Fibroblast of mammary gland (primary cell): ENCODE data around the gene USP22.

Experiments used
- DNase-seq: peaks from one replicate; pipeline ENCODE4 v3.0.0-alpha.2; 2010; ENCODE audit warnings: low read depth
- H3K4me3 ChIP-seq: 2 replicates; pipeline ENCODE4 v1.5.1; 2011; ENCODE audit warnings: low read depth, mild to moderate bottlenecking, low read length, moderate library complexity; ENCODE audit not compliant: control insufficient read depth
- TF ChIP-seq, protein P1 (sequence below): conservative IDR thresholded peaks from 2 replicates; pipeline ENCODE4 v1.5.1; 2011; ENCODE audit warnings: low read depth, low read length, inconsistent platforms; ENCODE audit not compliant: control insufficient read depth, insufficient read depth

The USP22 gene

DNA sequence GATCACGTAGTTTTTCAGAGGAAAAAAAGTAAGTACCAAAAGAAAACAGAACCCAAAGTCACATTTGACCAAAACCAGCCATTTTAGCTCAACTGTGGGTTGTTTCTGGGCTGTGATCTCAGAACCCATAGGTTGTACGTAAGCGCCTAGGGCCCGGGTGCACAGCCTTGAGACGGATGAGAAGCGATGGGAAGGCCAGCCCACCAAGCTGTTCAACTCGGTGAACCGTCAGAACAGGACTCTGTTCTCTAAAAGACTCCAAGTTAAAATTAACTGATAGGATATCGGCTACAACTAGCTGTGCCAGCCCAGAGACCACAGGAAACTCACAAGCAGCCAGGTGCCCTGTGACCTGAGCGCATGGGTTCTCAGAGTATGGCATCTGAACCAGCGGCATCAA lies 28.3 kb downstream of the USP22 start:
- TF ChIP-seq, protein P1, sequence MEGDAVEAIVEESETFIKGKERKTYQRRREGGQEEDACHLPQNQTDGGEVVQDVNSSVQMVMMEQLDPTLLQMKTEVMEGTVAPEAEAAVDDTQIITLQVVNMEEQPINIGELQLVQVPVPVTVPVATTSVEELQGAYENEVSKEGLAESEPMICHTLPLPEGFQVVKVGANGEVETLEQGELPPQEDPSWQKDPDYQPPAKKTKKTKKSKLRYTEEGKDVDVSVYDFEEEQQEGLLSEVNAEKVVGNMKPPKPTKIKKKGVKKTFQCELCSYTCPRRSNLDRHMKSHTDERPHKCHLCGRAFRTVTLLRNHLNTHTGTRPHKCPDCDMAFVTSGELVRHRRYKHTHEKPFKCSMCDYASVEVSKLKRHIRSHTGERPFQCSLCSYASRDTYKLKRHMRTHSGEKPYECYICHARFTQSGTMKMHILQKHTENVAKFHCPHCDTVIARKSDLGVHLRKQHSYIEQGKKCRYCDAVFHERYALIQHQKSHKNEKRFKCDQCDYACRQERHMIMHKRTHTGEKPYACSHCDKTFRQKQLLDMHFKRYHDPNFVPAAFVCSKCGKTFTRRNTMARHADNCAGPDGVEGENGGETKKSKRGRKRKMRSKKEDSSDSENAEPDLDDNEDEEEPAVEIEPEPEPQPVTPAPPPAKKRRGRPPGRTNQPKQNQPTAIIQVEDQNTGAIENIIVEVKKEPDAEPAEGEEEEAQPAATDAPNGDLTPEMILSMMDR: no peak
- no peak for DNase-seq
- no peak overlapping the region for H3K4me3 ChIP-seq

DNA sequence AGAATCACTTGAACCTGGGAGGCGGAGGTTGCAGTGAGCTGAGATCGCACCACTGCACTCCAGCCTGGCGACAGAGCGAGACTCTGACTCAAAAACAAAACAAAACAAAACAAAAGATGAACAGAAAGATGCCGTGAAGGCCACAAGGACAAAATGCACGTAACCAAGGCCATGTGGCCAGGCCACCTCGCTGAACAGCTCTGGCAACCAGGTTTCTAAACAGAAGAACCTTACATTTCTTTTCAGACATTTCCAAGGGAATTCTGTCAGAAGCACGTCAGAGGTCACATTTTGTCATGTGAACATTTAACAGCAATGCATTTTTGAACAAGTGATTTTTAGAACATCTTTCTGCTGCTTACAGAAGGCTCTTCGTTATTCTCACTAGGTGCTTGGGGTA lies 28.8 kb downstream of the USP22 start:
- TF ChIP-seq, protein P1: no peak
- DNase-seq: no peak
- no peak overlapping the region for H3K4me3 ChIP-seq

DNA sequence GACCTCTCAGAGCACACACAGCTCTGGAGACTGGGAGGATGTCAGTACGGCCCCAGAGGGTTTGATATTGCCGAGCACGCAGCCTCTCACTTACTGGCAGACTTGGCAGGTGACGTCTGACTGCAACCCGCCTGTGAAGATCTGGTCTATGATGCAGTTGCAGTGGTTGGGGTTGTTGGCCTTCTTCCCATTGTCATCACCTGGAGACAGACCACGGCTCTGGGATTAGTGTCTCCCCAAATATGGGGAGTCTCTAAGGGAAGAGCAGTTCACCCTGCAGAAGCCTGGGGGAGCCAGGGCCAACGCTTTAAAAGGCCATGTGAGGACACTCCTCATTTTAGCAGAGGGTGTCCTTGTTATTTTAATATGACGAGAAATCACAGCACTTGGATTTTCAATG lies 30.1 kb downstream of the USP22 start:
- TF ChIP-seq, protein P1: no peak
- DNase-seq: no peak
- H3K4me3 ChIP-seq: no peak overlapping the region

DNA sequence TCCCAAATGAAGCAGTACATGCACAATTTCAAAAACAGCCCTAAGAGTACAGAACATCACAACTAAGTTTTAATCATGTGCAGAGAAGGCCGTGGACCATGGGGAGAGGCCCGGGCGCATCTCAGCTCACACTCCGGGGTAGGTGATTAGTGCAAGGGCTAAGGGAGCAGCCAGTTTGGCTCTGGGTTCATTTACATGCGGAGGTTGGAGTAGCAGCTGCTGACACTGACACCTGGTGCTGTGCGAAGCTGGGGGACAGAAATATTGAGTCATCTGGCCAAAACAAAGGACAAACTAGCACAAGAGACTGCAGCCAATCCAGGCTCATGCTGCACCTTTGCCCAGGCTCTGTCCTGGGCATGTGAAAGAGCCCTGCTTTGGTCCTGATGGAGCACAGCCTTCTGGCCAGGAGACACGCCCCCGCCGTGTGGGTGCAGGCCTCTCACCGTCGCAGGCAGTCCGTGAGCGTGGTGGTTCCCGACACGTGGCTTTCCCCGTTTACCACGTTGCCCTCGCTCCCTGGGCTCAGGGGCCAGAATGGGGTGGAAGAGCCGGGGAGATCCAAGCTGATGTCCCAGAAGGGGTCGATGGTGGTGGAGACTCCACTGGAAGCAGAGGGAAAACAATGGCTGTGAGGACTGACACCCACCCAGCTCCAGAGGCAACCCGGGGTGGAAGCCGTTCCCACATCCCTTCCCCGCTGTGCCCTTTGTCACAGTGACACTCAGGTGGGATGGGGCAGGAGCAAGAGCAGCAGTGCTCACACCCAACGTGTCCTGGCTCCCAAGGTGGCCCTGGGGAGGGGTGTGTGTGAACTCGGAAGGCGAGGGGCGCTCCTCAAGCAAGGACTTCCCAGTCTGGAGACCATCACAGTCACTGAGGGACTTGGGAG lies 31.9 kb downstream of the USP22 start:
- DNase-seq: no peak
- H3K4me3 ChIP-seq: no peak overlapping the region
- TF ChIP-seq, protein P1: no peak

DNA sequence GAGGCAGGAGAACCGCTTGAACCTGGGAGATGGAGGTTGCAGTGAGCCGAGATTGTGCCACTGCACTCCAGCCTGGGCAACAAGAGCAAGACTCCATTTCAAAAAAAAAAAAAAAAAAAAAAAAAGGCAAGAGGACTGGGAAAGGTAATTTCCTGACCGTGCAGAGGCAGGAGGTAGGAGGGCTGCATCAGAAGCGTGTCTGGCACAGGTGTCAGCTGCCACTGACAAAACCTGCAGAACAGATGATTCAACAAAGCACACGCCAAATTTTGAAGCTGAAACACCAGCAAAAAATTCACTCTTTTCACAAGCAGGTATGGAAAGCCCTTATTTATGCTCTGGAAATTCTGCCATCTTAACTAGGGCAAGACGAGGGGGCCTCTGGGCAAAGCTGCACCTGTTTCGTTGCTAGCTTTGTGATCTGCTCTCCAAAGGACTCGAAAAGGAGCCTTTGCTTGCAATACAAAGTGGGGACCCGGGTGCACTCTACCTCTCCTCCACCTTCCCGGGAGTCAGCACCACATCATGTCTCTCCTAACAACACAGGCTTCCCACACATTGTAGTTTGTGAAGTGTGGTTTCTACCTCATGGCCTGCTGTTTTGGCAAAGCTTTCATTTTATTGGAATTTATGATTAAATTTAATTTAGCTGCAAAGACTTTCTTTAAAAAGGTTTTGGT lies 33.7 kb downstream of the USP22 start:
- no peak for DNase-seq
- no peak overlapping the region for H3K4me3 ChIP-seq
- TF ChIP-seq, protein P1: no peak

DNA sequence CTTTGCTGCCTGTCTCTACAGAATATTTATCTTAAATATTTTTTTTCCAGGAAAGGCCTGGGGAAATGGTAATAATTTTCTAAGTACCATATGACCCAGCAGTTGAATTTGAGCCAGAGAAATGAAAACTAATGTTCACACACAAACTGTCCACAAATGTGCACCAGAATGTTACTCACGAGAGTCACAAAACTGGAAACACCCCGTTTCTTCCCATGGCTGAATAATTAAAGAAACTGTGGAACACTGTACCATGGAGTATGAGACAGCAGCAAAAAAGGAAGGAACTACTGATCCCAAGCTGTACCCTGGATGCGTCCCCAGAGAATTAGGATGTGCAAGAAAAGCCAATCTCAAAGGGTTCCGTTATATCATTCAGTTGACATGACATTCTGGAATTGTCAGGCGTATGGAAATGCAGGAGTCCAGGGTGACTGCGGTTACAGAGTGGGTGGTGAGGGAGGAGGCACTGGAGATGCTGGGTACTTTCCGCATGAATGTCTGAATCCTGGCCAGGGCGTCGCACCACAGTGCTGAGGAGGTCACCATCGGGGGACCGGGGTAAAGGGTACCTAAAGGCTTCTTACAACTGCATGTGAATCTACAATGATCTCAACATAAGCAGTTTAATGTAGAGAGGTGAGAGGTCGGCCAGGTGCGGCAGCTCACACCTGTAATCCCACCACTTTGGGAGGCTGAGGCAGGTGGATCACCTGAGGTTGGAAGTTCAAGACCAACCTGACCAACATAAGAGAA lies 34.5 kb downstream of the USP22 start:
- TF ChIP-seq, protein P1: no peak
- no peak overlapping the region for H3K4me3 ChIP-seq

More for the DNA sequence above, 34.5 kb downstream of the USP22 start:
- DNase-seq: no peak
